T-helper 2 cell treated with Interferon-gamma antibody and Interleukin-4, amounts not matched to agents 5 μg/mL and 100 μg/mL, for 36 hours (primary cell): ENCODE data around the gene SLC38A8.

Experiments
- DNase-seq: peaks from one replicate; pipeline ENCODE4 v3.0.0; 2021; ENCODE audit warnings: low spot score
- H3K27ac Mint-ChIP-seq: one replicate; pipeline ENCODE4 v1.8.0; 2021; ENCODE audit warnings: mild to moderate bottlenecking, mixed read lengths
- H3K27me3 Mint-ChIP-seq: one replicate; pipeline ENCODE4 v1.8.0; 2021; ENCODE audit warnings: low read depth, mixed read lengths
- H3K36me3 Mint-ChIP-seq: one replicate; pipeline ENCODE4 v1.8.0; 2021; ENCODE audit warnings: low read depth, mixed read lengths
- H3K4me1 Mint-ChIP-seq: one replicate; pipeline ENCODE4 v1.8.0; 2021; ENCODE audit warnings: low read depth, mixed read lengths
- H3K4me3 Mint-ChIP-seq: one replicate; pipeline ENCODE4 v1.8.0; 2022; ENCODE audit warnings: mild to moderate bottlenecking, moderate library complexity, mixed read lengths
- H3K9me3 Mint-ChIP-seq: one replicate; pipeline ENCODE4 v1.8.0; 2021; ENCODE audit warnings: mixed read lengths

The SLC38A8 gene

DNA sequence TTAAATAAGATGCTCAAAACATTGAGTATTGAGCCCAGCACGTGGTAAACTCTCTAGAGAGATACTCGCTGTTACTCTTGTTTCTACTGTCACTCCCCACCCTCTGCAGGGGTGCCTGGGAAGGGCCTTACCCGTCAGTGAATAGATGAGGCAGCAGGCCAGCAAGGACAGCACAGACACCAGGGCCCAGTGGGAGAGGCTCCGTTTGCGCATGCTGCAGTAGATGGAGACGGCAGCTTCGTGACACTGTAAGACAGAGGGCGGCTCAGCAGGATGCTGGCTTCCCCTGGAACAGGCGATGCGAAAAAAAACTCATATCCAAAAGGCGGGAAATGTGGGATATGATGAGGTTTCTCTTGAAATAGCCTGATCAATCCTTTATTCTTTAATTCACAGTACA is 20.0 kb downstream of the SLC38A8 start:
- peaks cover 1% of the 10 kb centered on the region for H3K27me3 Mint-ChIP-seq
- H3K4me1 Mint-ChIP-seq = no peaks in the 10 kb centered on the region
- peaks cover 5% of the 10 kb centered on the region for H3K9me3 Mint-ChIP-seq
- H3K36me3 Mint-ChIP-seq = no peaks in the 10 kb centered on the region
- H3K4me3 Mint-ChIP-seq = no peak overlapping the region
- no peak for DNase-seq
- no peak overlapping the region for H3K27ac Mint-ChIP-seq

DNA sequence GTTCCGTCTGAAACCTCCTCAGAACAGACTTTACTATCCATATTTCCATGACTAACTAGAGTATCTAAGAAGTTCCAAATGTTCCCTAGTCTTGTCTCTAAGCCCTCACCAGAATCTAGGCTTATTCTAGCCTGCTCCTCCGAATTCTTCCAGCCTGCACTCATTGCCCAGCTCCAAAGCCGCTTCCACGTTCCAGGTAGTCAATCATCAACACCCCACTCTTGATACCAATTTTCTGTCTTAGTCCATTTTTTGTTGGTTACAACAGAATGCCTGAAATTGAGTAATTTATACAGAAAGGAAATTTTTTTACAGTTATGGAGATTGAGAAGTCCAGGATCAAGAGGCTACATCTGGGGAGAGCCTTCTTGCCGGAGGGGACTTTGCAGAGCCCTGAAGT is 21.1 kb downstream of the SLC38A8 start:
- no peaks in the 10 kb centered on the region for H3K27me3 Mint-ChIP-seq

DNA sequence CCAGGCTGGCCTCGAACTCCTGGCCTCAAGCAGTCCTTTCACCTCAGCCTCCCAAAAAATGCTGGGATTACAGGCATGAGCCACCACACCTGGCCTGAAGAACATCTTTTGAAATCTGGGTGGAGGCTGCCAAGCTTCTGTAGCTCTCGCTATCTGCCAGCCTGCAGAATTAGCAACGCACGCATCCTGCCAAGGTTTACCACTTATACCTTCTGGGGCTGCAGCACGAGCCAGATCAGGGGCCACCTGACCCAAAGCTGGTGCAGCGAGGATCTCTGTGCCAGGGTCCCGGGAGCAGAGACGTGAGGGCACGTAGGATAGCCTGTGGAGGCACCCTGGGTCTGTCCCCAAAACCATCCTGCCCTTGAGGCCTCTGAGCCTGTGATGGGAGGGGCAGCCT is 22.2 kb downstream of the SLC38A8 start:
- DNase-seq = no peak
- H3K4me1 Mint-ChIP-seq = no peaks in the 10 kb centered on the region
- H3K27ac Mint-ChIP-seq = no peak overlapping the region
- H3K4me3 Mint-ChIP-seq = no peak overlapping the region
- H3K27me3 Mint-ChIP-seq = no peaks in the 10 kb centered on the region
- H3K9me3 Mint-ChIP-seq = peaks cover 5% of the 10 kb centered on the region
- H3K36me3 Mint-ChIP-seq = no peaks in the 10 kb centered on the region

More for the DNA sequence above, 21.1 kb downstream of the SLC38A8 start:
- no peaks in the 10 kb centered on the region for H3K4me1 Mint-ChIP-seq
- no peaks in the 10 kb centered on the region for H3K36me3 Mint-ChIP-seq
- DNase-seq = no peak
- no peak overlapping the region for H3K4me3 Mint-ChIP-seq
- peaks cover 5% of the 10 kb centered on the region for H3K9me3 Mint-ChIP-seq
- no peak overlapping the region for H3K27ac Mint-ChIP-seq

DNA sequence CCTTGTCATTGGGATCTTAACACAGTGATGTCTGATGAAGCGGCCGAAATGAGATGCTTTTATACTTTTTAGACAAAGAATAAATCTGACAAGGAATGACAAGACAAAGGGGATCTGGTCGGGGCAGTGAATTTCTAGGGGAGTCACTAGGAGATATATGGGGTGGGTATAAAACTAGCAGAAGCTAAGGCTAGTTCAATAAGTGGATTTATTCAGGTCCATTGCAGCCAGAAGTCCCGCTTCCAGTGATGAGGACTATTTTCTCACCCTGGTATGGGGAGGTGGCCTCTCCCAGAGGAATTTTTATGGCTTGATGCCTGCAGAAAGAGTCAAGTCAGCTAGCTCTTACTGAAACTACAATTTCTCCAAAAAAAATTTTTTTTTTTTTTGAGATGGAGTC is 23.9 kb downstream of the SLC38A8 start:
- Mint-ChIP-seq H3K36me3 (no peaks in the 10 kb centered on the region), H3K4me1 (peaks cover 7% of the 10 kb centered on the region), H3K27me3 (no peaks in the 10 kb centered on the region), H3K4me3 (no peak overlapping the region), H3K9me3 (peaks cover 5% of the 10 kb centered on the region), H3K27ac (no peak overlapping the region)
- no peak for DNase-seq

DNA sequence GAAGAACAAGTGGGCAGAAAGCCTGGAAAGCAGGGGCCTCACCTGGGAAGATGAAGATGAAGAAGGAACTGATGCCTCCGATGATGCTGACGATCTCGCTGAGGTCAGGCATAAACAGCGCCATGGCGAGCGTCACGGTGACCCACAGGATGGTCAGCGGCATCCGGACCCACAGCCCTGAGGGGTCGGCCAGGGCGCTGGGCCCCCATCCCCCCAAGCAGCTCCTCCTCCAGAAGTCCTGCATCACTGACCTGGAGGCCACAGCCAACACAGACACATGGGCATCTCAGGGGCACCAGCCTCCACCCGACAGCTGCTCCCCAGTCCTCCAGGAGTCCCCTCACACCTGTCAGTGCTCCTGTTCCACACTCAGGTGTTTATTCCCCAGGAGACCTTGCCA is 26.1 kb downstream of the SLC38A8 start:
- Mint-ChIP-seq H3K4me1 (peaks cover 7% of the 10 kb centered on the region), H3K9me3 (peaks cover 3% of the 10 kb centered on the region), H3K4me3 (no peak overlapping the region), H3K27me3 (no peaks in the 10 kb centered on the region), H3K36me3 (no peaks in the 10 kb centered on the region), H3K27ac (no peak overlapping the region)
- DNase-seq = no peak

DNA sequence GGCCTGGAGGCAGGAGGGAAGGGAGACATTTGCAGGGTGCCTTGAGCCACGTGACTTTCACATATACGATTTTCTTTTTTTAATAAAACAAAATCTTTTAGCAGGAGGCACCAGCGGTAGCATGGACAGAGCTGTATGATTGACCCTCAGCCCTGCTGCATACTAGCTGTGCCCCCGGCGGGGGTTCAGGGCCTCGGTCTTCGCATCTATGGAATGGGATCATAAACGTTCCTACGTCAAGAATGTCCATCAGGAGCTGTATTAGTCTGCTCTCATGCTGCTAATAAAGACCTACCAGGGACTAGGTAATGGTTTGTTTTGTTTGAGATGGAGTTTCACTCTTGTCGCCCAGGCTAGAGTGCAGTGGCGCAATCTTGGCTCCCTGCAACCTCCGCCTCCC is 27.2 kb downstream of the SLC38A8 start:
- Mint-ChIP-seq H3K9me3 (no peaks in the 10 kb centered on the region), H3K27me3 (no peaks in the 10 kb centered on the region), H3K4me3 (no peak overlapping the region), H3K27ac (no peak overlapping the region), H3K4me1 (peaks cover 7% of the 10 kb centered on the region), H3K36me3 (no peaks in the 10 kb centered on the region)
- no peak for DNase-seq

DNA sequence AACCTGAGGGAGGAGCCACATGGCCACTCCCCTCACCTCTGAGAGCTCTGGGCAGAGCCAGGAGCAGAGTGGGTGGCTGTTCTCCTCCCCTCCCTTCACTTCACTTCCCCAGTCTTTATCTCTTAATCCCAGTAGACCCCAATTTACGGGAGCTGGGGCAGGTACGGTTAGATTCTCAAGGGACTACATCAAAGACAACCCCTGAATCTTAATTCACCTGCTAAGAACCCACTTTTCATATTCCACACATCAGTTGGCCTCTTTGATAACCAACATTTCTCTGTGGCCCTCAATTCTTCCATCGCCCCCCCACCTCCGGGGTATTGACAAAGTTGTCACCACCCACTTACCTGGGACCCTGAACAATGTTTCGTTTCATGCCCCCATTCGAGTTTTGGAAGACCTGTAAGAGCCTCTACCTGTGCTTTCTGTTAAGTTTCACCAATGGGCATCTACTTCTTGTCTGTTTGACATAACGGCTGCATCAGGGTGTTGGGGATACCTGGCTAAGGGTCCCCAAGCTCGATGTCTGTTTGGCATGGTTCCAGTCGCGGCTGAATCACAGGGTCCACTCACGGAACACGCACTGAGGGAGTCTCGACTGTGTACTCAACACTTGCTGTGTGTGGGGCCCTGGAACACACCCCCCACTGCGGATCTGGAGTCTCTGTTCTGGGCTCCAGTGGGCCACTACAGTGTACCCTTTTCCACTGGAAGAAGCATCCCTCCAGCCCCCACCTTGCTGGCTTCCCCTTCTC is 27.8 kb downstream of the SLC38A8 start:
- Mint-ChIP-seq H3K4me3 (no peak overlapping the region), H3K9me3 (no peaks in the 10 kb centered on the region), H3K4me1 (peaks cover 7% of the 10 kb centered on the region), H3K27me3 (no peaks in the 10 kb centered on the region), H3K36me3 (no peaks in the 10 kb centered on the region), H3K27ac (no peak overlapping the region)
- no peak for DNase-seq

DNA sequence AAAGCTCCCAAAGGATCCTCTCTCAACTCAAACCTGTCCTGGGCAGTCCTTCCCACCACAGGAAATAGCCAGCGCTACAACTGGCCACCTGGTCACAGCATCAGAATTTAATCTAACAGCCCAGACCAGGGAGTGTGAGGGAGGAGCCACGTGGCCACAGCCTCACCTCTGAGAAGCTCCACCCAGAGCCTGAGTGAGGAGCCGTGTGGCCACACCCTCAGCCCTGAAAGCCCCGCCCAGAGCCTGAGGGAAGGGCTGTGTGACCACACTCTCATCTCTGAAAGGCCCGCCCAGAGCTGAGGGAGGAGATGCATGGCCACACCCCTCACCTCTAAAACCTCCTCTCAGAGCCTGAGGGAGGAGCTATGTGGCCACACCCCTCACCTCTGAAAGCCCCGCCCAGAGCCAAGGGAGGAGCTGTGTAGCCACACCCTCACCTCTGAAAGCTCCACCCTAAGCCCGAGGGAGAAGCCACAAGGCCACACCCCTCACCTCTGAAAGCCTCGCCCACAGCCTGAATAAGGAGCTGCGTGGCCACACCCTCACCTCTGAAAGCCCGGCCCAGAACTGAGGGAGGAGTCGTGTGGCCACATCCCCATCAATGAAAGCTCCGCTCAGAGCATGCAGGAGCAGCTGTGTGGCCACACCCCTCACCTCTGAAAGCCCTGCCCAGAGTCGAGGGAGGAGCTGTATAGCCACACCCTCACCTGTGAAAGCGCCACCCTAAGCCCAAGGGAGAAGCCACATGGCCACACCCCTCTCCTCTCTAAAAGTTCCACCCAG is 28.6 kb downstream of the SLC38A8 start:
- no peak overlapping the region for H3K4me3 Mint-ChIP-seq

DNA sequence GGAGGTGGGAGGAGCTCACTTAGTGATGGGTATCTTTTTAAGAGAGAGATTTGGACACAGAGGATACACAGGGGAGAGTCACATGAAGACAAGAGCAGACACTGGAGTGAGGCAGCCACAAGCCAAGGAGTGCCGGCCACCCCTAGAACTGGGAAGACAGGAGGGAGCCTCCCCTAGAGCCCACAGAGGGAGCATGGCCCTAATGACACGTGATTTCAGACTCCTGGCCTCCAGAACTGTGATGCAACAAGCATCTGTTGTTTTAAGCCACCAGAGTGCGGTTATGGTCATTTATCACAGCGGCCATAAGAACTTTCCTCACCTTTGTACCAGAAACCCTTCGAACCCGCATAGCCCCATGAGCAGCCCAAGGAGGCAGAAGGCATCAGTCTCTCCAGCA is 33.3 kb downstream of the SLC38A8 start:
- no peaks in the 10 kb centered on the region for H3K36me3 Mint-ChIP-seq
- no peaks in the 10 kb centered on the region for H3K9me3 Mint-ChIP-seq
- no peak overlapping the region for H3K27ac Mint-ChIP-seq
- peaks cover 3% of the 10 kb centered on the region for H3K4me1 Mint-ChIP-seq
- DNase-seq = no peak
- no peak overlapping the region for H3K4me3 Mint-ChIP-seq
- no peaks in the 10 kb centered on the region for H3K27me3 Mint-ChIP-seq

More for the DNA sequence above, 28.6 kb downstream of the SLC38A8 start:
- Mint-ChIP-seq H3K4me1 (peaks cover 7% of the 10 kb centered on the region), H3K27me3 (no peaks in the 10 kb centered on the region), H3K36me3 (no peaks in the 10 kb centered on the region), H3K27ac (no peak overlapping the region), H3K9me3 (no peaks in the 10 kb centered on the region)
- DNase-seq = peak; percentile 60

DNA sequence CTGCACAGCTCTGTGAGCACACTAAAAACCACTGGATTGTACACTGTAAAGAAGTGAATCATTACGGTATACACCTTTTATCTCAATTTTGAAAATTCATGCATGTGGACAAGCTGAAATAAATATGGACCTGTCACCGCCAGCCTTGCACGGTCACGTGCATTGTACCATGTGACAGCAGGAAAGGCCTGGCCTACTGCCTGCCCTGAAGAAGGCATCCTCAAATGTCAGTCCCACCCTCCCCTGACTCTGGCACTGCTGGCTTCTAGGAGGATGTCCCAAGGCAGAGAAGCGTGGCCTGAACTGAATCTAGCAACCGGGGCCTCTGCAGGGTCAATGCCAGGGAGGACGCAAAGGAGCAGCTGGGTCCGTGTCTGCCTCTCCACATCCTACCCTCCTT is 34.6 kb downstream of the SLC38A8 start:
- Mint-ChIP-seq H3K36me3 (no peaks in the 10 kb centered on the region), H3K9me3 (no peaks in the 10 kb centered on the region), H3K4me1 (no peaks in the 10 kb centered on the region), H3K4me3 (no peak overlapping the region), H3K27me3 (no peaks in the 10 kb centered on the region), H3K27ac (no peak overlapping the region)
- DNase-seq = no peak

DNA sequence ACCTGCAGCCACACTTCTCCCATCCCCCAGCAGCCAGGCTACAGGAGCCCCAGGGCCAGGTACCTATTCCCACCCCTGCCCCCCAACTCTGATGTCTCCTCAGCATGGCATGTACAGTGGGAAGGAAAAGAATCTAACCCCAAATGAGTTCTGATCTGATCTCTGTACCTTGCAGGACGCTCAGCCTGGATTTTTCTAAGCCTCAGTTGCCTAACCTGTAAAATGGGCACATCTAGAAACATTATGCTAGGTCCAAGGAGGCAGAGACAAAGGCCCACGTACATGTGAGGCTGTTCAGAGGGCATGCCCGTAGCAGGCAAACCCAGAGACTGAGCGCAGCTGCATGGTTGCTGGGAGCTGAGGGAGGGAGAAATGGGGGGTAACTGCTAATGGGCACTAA is 35.1 kb downstream of the SLC38A8 start:
- no peaks in the 10 kb centered on the region for H3K9me3 Mint-ChIP-seq

DNA sequence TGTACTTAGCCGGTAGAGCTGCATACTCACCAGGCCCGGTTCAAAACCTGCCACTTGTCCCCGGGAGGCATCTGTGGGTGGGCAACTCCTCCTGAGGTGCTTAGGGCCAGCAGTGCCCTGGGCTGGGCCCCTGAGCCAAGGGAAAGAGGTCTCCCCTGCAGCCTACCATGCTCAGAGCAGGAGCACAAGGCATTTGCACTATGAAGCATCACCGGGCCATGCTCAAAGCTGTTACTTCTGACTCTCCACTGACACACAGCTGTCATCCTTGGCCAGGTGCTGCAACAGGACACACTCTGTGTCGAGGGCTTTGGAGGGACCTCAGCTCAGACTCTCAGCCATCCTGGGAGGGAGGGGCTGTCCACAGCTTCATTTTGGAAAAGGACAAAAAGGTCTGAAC is 37.2 kb downstream of the SLC38A8 start:
- DNase-seq = no peak
- Mint-ChIP-seq H3K27me3 (no peaks in the 10 kb centered on the region), H3K4me3 (no peak overlapping the region), H3K4me1 (no peaks in the 10 kb centered on the region), H3K9me3 (no peaks in the 10 kb centered on the region), H3K36me3 (no peaks in the 10 kb centered on the region), H3K27ac (no peak overlapping the region)

More for the DNA sequence above, 35.1 kb downstream of the SLC38A8 start:
- DNase-seq = no peak
- Mint-ChIP-seq H3K4me1 (no peaks in the 10 kb centered on the region), H3K36me3 (no peaks in the 10 kb centered on the region), H3K27ac (no peak overlapping the region), H3K27me3 (no peaks in the 10 kb centered on the region), H3K4me3 (no peak overlapping the region)

DNA sequence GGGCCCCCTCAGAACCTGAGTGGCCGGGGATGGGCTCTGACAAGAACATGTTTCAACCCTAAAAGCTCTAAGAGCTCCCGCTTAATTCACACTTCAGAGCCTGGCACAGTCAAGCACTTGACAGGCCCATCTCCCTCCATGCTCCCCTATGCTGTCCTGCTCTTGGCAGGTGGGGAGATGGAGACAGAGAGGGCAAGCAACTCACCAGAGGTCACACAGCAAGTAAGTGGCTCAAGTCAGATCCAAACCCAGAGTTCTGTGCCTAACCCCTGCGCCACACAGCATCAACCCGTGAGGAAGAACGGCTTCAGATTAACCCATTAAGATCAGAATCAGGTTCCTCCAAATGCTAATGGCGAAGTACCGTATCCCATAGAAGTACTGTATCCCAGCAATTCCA is 38.2 kb downstream of the SLC38A8 start:
- no peak overlapping the region for H3K4me3 Mint-ChIP-seq
- no peaks in the 10 kb centered on the region for H3K27me3 Mint-ChIP-seq
- H3K27ac Mint-ChIP-seq = no peak overlapping the region
- H3K4me1 Mint-ChIP-seq = no peaks in the 10 kb centered on the region
- no peak for DNase-seq
- H3K9me3 Mint-ChIP-seq = no peaks in the 10 kb centered on the region
- H3K36me3 Mint-ChIP-seq = no peaks in the 10 kb centered on the region

DNA sequence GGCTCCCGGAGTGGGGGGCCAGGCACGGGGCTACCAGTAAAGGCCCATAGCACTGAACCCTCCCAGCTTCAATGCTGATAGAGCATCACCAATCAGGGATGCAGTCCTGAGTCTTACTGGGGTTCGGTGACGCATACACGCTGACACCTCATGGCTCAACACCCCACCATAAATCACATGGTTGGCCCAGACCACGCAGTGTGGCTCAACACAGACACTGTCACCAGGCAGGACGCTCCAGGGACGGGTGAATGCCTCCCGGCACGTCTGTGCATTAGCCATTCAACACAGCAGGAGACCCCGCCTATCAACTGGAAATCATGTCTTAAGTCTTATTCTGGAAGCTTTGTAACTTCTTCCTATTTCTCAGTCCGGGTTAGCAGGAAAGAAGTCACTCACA is 39.6 kb downstream of the SLC38A8 start:
- Mint-ChIP-seq H3K36me3 (no peaks in the 10 kb centered on the region), H3K27me3 (no peaks in the 10 kb centered on the region), H3K4me3 (no peak overlapping the region), H3K27ac (no peak overlapping the region), H3K9me3 (no peaks in the 10 kb centered on the region), H3K4me1 (no peaks in the 10 kb centered on the region)
- no peak for DNase-seq
